CD4-positive, alpha-beta memory T cell (primary cell): ENCODE measurements around the gene FSTL4. TPM values are rescaled to one million over a fixed set of nuclear protein-coding genes. Genes with fewer than 3 reads are reported as not detected.
A peak's percentile ranks its signal among the peaks of the same experiment; 100 is the strongest.

ENCODE experiments used
- CTCF ChIA-PET: fragments of 350-600 bp; sonication (Branson Sonifier 250); formaldehyde crosslinking; loops from one replicate; lab custom pipeline; 2021; ENCODE audit warnings: inconsistent platforms; ENCODE audit not compliant: partially characterized antibody; lab: Charles Lee
- POLR2A ChIA-PET: fragments of 350-600 bp; sonication (Branson Sonifier 250); formaldehyde crosslinking; loops from one replicate; lab custom pipeline; 2021; ENCODE audit not compliant: partially characterized antibody; lab: Charles Lee
- DNase-seq, 5 donors: peaks; one replicate each; pipeline versions ENCODE4 v3.0.0 to v3.0.0-alpha.2; 2020 to 2022; ENCODE audit warnings: mixed read lengths in 1 of 5
- H3K27ac ChIP-seq: one replicate; pipeline ENCODE4 v1.7.0; 2013; ENCODE audit warnings: low read depth, low read length
- H3K27me3 ChIP-seq: 2 replicates; pipeline ENCODE4 v1.7.0; 2013; ENCODE audit warnings: mild to moderate bottlenecking, low read length, moderate library complexity; ENCODE audit not compliant: insufficient read depth
- H3K36me3 ChIP-seq: 2 replicates; pipeline ENCODE4 v1.7.0; 2013; ENCODE audit warnings: mild to moderate bottlenecking, low read length, moderate library complexity; ENCODE audit not compliant: insufficient read depth
- H3K4me1 ChIP-seq: 2 replicates; pipeline ENCODE4 v1.7.0; 2013; ENCODE audit warnings: mild to moderate bottlenecking, low read length, moderate library complexity; ENCODE audit not compliant: insufficient read depth
- H3K4me3 ChIP-seq, 2 donors: one replicate each; pipeline ENCODE4 v1.7.0; 2013; ENCODE audit warnings: low read length in 2 of 2, mild to moderate bottlenecking in 1 of 2
- H3K9me3 ChIP-seq, 2 donors: one replicate each; pipeline ENCODE4 v1.7.0; 2013; ENCODE audit warnings: low read length in 2 of 2, control low read depth in 1 of 2; ENCODE audit not compliant: control insufficient read depth in 1 of 2
- H3K27ac Mint-ChIP-seq, 7 donors: one replicate each; pipeline ENCODE4 v1.8.0; 2020 to 2021; ENCODE audit warnings: mixed read lengths in 7 of 7, mild to moderate bottlenecking in 6 of 7, inconsistent platforms in 3 of 7, moderate library complexity in 3 of 7
- H3K27me3 Mint-ChIP-seq, 2 donors: one replicate each; pipeline ENCODE4 v1.8.0; 2020 to 2021; ENCODE audit warnings: mixed read lengths in 2 of 2
- H3K36me3 Mint-ChIP-seq, 2 donors: one replicate each; pipeline ENCODE4 v1.8.0; 2020 to 2021; ENCODE audit warnings: mixed read lengths in 2 of 2, inconsistent platforms in 1 of 2, mild to moderate bottlenecking in 1 of 2
- H3K4me1 Mint-ChIP-seq, 4 donors: one replicate each; pipeline ENCODE4 v1.8.0; 2020 to 2021; ENCODE audit warnings: mixed read lengths in 4 of 4, mild to moderate bottlenecking in 1 of 4
- H3K4me3 Mint-ChIP-seq, 8 donors: one replicate each; pipeline ENCODE4 v1.8.0; 2020 to 2021; ENCODE audit warnings: mixed read lengths in 8 of 8, mild to moderate bottlenecking in 7 of 8, moderate library complexity in 6 of 8, inconsistent platforms in 3 of 8
- H3K9me3 Mint-ChIP-seq, 8 donors: one replicate each; pipeline ENCODE4 v1.8.0; 2020 to 2021; ENCODE audit warnings: mixed read lengths in 8 of 8, mild to moderate bottlenecking in 5 of 8, inconsistent platforms in 3 of 8, moderate library complexity in 1 of 8
- intact Hi-C: fragments of 100-400 bp; cut with micrococcal nuclease; formaldehyde crosslinking; loops from one replicate; pipeline ENCODE4 v1.15.1; 2023
- polyA plus RNA-seq, 2 donors: library from polyadenylated mRNA; unstranded; fragments of 300-500 nt; fragmentation: Illumina TruSeq; gene quantifications; one replicate each; pipeline ENCODE4 v1.2.3, GENCODE V29; 2021
- total RNA-seq, 2 experiments: library from RNA; stranded (reverse); gene quantifications; one replicate each; pipeline ENCODE4 v1.2.3, GENCODE V29; 2021

Gene FSTL4
- total and polyA plus RNA-seq, 4 experiments from 2014 or later: not detected

DNA sequence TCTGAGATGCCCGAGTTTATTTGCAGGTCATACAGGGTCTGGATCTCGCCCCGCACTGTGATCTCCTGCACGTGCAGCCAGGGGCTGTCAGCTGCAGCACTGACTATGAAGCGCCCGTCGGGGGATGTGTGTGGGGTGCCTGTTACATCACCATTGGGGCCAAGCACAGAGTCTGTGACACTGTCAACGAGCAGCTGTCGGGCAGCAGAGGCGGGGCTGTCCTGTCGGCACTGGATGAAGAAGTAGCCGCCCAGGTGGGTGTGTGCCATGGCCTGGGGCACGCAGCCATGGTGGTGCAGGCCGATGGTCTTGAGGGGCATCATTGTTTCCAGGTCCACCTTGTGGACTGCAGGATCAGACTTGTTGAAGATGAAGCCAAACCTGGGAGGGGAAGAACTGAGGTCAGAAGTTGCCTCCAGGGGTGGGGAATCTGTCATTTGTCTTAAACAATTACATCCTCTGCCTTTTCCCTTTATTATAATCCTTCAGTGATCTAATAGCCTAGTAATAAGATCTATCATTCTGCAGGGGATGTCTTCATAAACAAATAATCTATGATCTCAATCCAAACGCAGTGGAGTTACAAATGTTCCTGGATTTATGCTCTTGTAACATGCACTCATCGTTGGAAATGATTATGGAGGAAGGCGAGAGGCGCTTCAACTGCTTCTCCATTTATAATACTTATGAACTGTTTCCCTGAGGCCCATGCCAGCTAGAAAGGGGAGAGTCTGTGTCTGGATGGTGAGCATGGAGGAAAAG lies 412.7 kb downstream of the FSTL4 start:
- CTCF ChIA-PET: no interaction called here
- no peaks in the 10 kb centered on the region for H3K4me1 ChIP-seq

DNA sequence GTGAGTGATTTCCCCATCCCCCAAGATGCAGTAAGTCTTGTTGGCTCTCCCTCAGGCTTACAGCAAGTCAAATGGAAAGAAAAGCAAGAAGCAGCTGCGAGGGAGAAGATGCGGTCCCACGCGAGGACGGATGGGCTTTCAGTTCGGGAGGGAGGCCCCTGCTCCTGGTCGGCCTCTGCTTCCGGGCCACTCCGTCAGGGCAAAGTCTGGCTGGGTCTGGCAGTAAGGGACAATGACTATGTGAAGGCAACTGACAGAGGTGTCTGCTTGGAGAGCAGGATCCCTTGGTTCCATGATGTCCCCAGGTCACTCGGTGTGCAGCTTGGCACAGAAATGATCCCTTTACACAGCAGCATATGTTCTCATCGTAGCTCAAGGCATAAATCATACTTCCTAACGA lies 413.8 kb downstream of the FSTL4 start:
- Mint-ChIP-seq H3K9me3 (peaks cover 0 to 3% (median 0%) of the 10 kb centered on the region in 8 donors), H3K36me3 (no peaks in the 10 kb centered on the region), H3K4me3 (no peak overlapping the region), H3K27me3 (peaks cover 4 to 8% of the 10 kb centered on the region in 2 donors), H3K4me1 (peaks cover 0 to 3% (median 0%) of the 10 kb centered on the region in 4 donors), H3K27ac (no peak overlapping the region)
- ChIA-PET CTCF (no interaction called here), POLR2A (no interaction called here)
- intact Hi-C loops: no loop called here
- H3K27ac ChIP-seq: no peak overlapping the region
- no peaks in the 10 kb centered on the region for H3K27me3 ChIP-seq
- no peaks in the 10 kb centered on the region for H3K9me3 ChIP-seq
- no peaks in the 10 kb centered on the region for H3K36me3 ChIP-seq
- H3K4me3 ChIP-seq: no peak overlapping the region
- no peak for DNase-seq
- H3K4me1 ChIP-seq: no peaks in the 10 kb centered on the region

More for the DNA sequence above, 412.7 kb downstream of the FSTL4 start:
- Mint-ChIP-seq H3K4me1 (peaks cover 0 to 3% (median 0%) of the 10 kb centered on the region in 4 donors), H3K27ac (no peak overlapping the region), H3K27me3 (peaks cover 4 to 8% of the 10 kb centered on the region in 2 donors), H3K9me3 (peaks cover 0 to 3% (median 0%) of the 10 kb centered on the region in 8 donors), H3K4me3 (no peak overlapping the region), H3K36me3 (no peaks in the 10 kb centered on the region)
- Histone ChIP-seq H3K4me3 (no peak overlapping the region), H3K36me3 (no peaks in the 10 kb centered on the region), H3K27me3 (no peaks in the 10 kb centered on the region), H3K9me3 (no peaks in the 10 kb centered on the region), H3K27ac (no peak overlapping the region)
- POLR2A ChIA-PET: no interaction called here
- no peak for DNase-seq
- intact Hi-C loops: no loop called here

DNA sequence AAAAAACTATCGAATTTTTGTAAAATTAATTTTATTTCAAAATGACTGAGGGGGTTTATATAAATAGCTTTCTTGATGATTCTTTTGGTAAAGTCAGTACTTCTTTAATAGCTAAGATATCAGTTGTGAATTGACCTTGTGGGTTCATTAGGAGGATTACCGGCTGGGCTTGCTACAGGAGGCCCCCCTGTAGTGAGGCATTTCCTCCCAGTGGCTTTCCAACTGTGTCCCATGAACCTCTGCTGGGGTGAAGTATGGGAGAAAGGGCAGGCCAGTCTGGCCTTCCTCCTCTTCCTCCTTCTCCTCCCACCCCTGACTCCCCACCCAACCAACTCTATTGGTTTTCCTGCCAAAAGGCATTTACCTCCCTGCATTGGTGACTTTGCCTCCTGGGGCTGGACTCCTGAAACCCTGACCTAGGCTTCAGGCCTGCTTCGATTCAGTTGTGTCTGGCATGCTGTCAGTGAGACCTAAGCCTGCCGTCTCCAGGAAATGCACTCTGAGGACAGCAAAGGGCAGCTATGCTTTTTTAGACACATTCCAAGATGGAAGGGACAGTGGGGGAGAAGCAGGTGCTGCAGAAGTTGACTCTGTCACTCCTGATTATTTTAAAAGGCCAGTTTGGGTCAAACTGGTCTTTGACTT lies 415.8 kb downstream of the FSTL4 start:
- H3K27me3 Mint-ChIP-seq: peaks cover 2 to 8% of the 10 kb centered on the region in 2 donors
- H3K27ac ChIP-seq: no peak overlapping the region
- no peaks in the 10 kb centered on the region for H3K4me1 ChIP-seq
- H3K27ac Mint-ChIP-seq: no peak overlapping the region
- H3K9me3 Mint-ChIP-seq: peaks cover 0 to under 1% (median 0%) of the 10 kb centered on the region in 8 donors
- intact Hi-C loops: no loop called here
- H3K36me3 ChIP-seq: no peaks in the 10 kb centered on the region
- peaks cover 0 to 3% (median under 1%) of the 10 kb centered on the region in 4 donors for H3K4me1 Mint-ChIP-seq
- H3K4me3 Mint-ChIP-seq: no peak overlapping the region
- ChIA-PET POLR2A (interaction anchor here (0.6 kb wide), 1 partner anchor 1195 kb away, joined by 3 read pairs; no protein-coding TSS in a partner anchor), CTCF (interaction anchor here (1.5 kb wide), 1 partner anchor 9 kb away, joined by 3 read pairs; no protein-coding TSS in a partner anchor)
- no peaks in the 10 kb centered on the region for H3K36me3 Mint-ChIP-seq
- H3K9me3 ChIP-seq: no peaks in the 10 kb centered on the region
- DNase-seq: no peak
- H3K4me3 ChIP-seq: no peak overlapping the region
- H3K27me3 ChIP-seq: no peaks in the 10 kb centered on the region

DNA sequence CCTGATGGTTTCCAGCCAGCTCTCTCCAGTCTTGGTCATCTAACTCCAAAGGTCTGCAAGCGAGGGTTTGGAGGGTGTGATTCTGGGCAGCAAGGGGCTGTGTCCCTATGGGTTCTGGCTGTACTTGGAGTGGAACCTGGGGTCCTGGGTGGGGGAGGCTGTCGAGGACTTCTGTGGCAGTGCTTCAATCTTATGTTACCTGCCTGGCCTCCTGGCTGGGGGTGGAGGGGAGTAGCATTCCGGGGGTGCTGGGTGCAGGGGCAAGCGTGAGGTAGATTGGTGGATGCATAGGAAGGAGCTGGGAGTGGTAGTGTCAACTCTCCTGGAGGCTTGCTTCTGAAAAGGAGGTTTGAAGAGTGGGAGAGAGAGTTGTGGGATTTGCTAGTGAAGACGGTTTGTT lies 417.1 kb downstream of the FSTL4 start:
- peak overlapping the region in 1 of 7 donors; percentile 13 for H3K27ac Mint-ChIP-seq
- no peaks in the 10 kb centered on the region for H3K36me3 ChIP-seq
- no peaks in the 10 kb centered on the region for H3K27me3 ChIP-seq
- H3K27ac ChIP-seq: no peak overlapping the region
- H3K4me1 ChIP-seq: no peaks in the 10 kb centered on the region
- no peaks in the 10 kb centered on the region for H3K9me3 ChIP-seq
- no peak for DNase-seq
- POLR2A ChIA-PET: no interaction called here
- no peaks in the 10 kb centered on the region for H3K9me3 Mint-ChIP-seq
- no peak overlapping the region for H3K4me3 Mint-ChIP-seq
- intact Hi-C loops: no loop called here
- H3K36me3 Mint-ChIP-seq: no peaks in the 10 kb centered on the region
- no peak overlapping the region for H3K4me3 ChIP-seq
- CTCF ChIA-PET: no interaction called here
- peaks cover 2 to 4% of the 10 kb centered on the region in 2 donors for H3K27me3 Mint-ChIP-seq
- peaks cover 0 to 3% (median under 1%) of the 10 kb centered on the region in 4 donors for H3K4me1 Mint-ChIP-seq

DNA sequence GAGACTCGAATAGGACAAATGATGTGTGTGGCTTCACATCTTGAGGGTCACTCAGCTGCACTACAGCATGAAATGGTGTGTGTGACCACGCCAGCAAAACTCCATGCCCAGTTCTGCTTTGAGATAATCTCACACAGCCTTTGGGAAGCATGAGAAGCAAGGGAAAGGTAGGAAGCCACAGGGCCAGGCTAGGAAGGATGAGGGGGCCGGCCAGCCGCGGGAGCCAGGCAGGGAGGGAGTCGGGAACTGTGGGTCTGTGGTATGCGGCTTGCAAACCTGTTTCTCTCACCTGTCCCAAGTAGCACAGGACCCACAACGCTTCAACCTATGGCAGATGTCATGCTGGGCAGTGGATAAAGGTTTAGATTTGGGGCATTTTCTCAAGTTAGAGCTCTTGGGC lies 418.5 kb downstream of the FSTL4 start:
- POLR2A ChIA-PET: no interaction called here
- DNase-seq: no peak
- H3K36me3 Mint-ChIP-seq: no peaks in the 10 kb centered on the region
- Histone ChIP-seq H3K4me1 (no peaks in the 10 kb centered on the region), H3K9me3 (no peaks in the 10 kb centered on the region), H3K36me3 (no peaks in the 10 kb centered on the region), H3K4me3 (no peak overlapping the region), H3K27me3 (no peaks in the 10 kb centered on the region), H3K27ac (no peak overlapping the region)
- no peaks in the 10 kb centered on the region for H3K9me3 Mint-ChIP-seq
- H3K27ac Mint-ChIP-seq: no peak overlapping the region
- no peak overlapping the region for H3K4me3 Mint-ChIP-seq
- intact Hi-C loops: no loop called here
- H3K27me3 Mint-ChIP-seq: peaks cover 3 to 4% of the 10 kb centered on the region in 2 donors
- CTCF ChIA-PET: interaction anchor here (0.7 kb wide), 1 partner anchor 83 kb away, joined by 3 read pairs; no protein-coding TSS in a partner anchor
- peaks cover 0 to 3% (median under 1%) of the 10 kb centered on the region in 4 donors for H3K4me1 Mint-ChIP-seq

GRCh38 chr5:133192716-133193115 lies 419.6 kb downstream of the FSTL4 start:
- H3K4me1 ChIP-seq: no peaks in the 10 kb centered on the region
- no peak overlapping the region for H3K4me3 ChIP-seq
- no peak for DNase-seq
- no peak overlapping the region for H3K27ac ChIP-seq
- Mint-ChIP-seq H3K27me3 (peaks cover 3 to 4% of the 10 kb centered on the region in 2 donors), H3K4me3 (no peak overlapping the region), H3K4me1 (peaks cover 0 to 3% (median under 1%) of the 10 kb centered on the region in 4 donors), H3K9me3 (no peaks in the 10 kb centered on the region), H3K27ac (peak overlapping the region in 1 of 7 donors; percentile 38), H3K36me3 (no peaks in the 10 kb centered on the region)
- POLR2A ChIA-PET: no interaction called here
- no peaks in the 10 kb centered on the region for H3K9me3 ChIP-seq
- intact Hi-C loops: no loop called here
- CTCF ChIA-PET: interaction anchor here (2.8 kb wide), 1 partner anchor 81 kb away, joined by 31 read pairs; no protein-coding TSS in a partner anchor
- H3K27me3 ChIP-seq: no peaks in the 10 kb centered on the region
- H3K36me3 ChIP-seq: no peaks in the 10 kb centered on the region

GRCh38 chr5:133189881-133190280 lies 422.5 kb downstream of the FSTL4 start:
- no peaks in the 10 kb centered on the region for H3K36me3 Mint-ChIP-seq
- POLR2A ChIA-PET: no interaction called here
- intact Hi-C loops: no loop called here
- H3K27me3 ChIP-seq: no peaks in the 10 kb centered on the region
- no peaks in the 10 kb centered on the region for H3K36me3 ChIP-seq
- CTCF ChIA-PET: no interaction called here
- H3K27ac ChIP-seq: no peak overlapping the region
- no peak for DNase-seq
- peaks cover 0 to 1% (median 0%) of the 10 kb centered on the region in 4 donors for H3K4me1 Mint-ChIP-seq
- no peak overlapping the region for H3K27ac Mint-ChIP-seq
- peaks cover 0 to 3% of the 10 kb centered on the region in 2 donors for H3K27me3 Mint-ChIP-seq
- no peaks in the 10 kb centered on the region for H3K4me1 ChIP-seq
- no peaks in the 10 kb centered on the region for H3K9me3 ChIP-seq
- peaks cover 0 to 2% (median 0%) of the 10 kb centered on the region in 8 donors for H3K9me3 Mint-ChIP-seq
- no peak overlapping the region for H3K4me3 Mint-ChIP-seq
- no peak overlapping the region for H3K4me3 ChIP-seq
